CD4-positive, alpha-beta T cell (primary cell): ENCODE data around the gene SOX14. TPM values are rescaled to one million over a fixed set of nuclear protein-coding genes. Genes with fewer than 3 reads are reported as not detected.

Experiments used
- ATAC-seq: fragments of 200-7000 bp; cut with Tn5 transposase; one replicate; pipeline ENCODE4 v1.10.0; 2022; ENCODE audit warnings: mild to moderate bottlenecking; ENCODE audit not compliant: poor library complexity
- CTCF ChIA-PET: fragments of 350-600 bp; sonication (Branson Sonifier 250); formaldehyde crosslinking; loops from one replicate; lab custom pipeline; 2021; ENCODE audit warnings: antibody characterized with exemption, inconsistent platforms; lab: Charles Lee
- POLR2A ChIA-PET: fragments of 350-600 bp; sonication (Branson Sonifier 250); formaldehyde crosslinking; loops from one replicate; lab custom pipeline; 2021; ENCODE audit warnings: antibody characterized with exemption, inconsistent platforms; lab: Charles Lee
- DNase-seq, 14 experiments: peaks; one replicate each; pipeline ENCODE4 v3.0.0-alpha.2; 2013 to 2020; ENCODE audit warnings: mixed read lengths in 2 of 14
- H3K27ac ChIP-seq, 2 donors: one replicate each; pipeline versions ENCODE4 v1.5.1 to v1.7.0; 2013; ENCODE audit warnings: low read length in 2 of 2, low read depth in 1 of 2, mild to moderate bottlenecking in 1 of 2
- H3K27me3 ChIP-seq, 2 experiments: 1 replicate in 1 of 2; 2 replicates in 1 of 2; pipeline versions ENCODE4 v1.6.1 to v1.7.0; 2013; ENCODE audit warnings: low read length in 2 of 2, control low read depth in 1 of 2, mild to moderate bottlenecking in 1 of 2, moderate library complexity in 1 of 2; ENCODE audit not compliant: insufficient read depth in 2 of 2, control insufficient read depth in 1 of 2
- H3K36me3 ChIP-seq: one replicate; pipeline ENCODE4 v1.6.1; 2013; ENCODE audit warnings: low read length, control low read depth; ENCODE audit not compliant: insufficient read depth
- H3K4me1 ChIP-seq: one replicate; pipeline ENCODE4 v1.6.1; 2013; ENCODE audit warnings: low read length, control low read depth; ENCODE audit not compliant: insufficient read depth
- H3K4me3 ChIP-seq: one replicate; pipeline ENCODE4 v1.5.1; 2013; ENCODE audit warnings: mild to moderate bottlenecking, low read length, moderate library complexity
- H3K9me3 ChIP-seq, 2 experiments: 1 replicate in 1 of 2; 2 replicates in 1 of 2; pipeline versions ENCODE4 v1.6.1 to v1.7.0; 2013; ENCODE audit warnings: low read length in 2 of 2, mild to moderate bottlenecking in 2 of 2, control low read depth in 1 of 2, moderate library complexity in 1 of 2; ENCODE audit not compliant: control insufficient read depth in 1 of 2, insufficient read depth in 1 of 2
- H3K27ac Mint-ChIP-seq: one replicate; pipeline ENCODE4 v1.8.0; 2020; ENCODE audit warnings: mixed read lengths
- H3K27me3 Mint-ChIP-seq: one replicate; pipeline ENCODE4 v1.8.0; 2021; ENCODE audit warnings: mixed read lengths
- H3K36me3 Mint-ChIP-seq: one replicate; pipeline ENCODE4 v1.8.0; 2021; ENCODE audit warnings: low read depth, mixed read lengths
- H3K4me1 Mint-ChIP-seq: one replicate; pipeline ENCODE4 v1.8.0; 2021; ENCODE audit warnings: low read depth, mixed read lengths
- H3K4me3 Mint-ChIP-seq: one replicate; pipeline ENCODE4 v1.8.0; 2020; ENCODE audit warnings: mild to moderate bottlenecking, mixed read lengths
- H3K9me3 Mint-ChIP-seq: one replicate; pipeline ENCODE4 v1.8.0; 2020; ENCODE audit warnings: mixed read lengths
- intact Hi-C, 2 experiments: fragments of 100-400 bp; cut with DNase I in 1 of 2; cut with micrococcal nuclease in 1 of 2; formaldehyde crosslinking; loops; one replicate each; pipeline versions ENCODE4 v1.15.1 to v1.9.0; 2023 to 2025; cut with DNase I, micrococcal nuclease
- polyA plus RNA-seq, 2 donors: library from polyadenylated mRNA; unstranded; fragments of 120-200 nt; gene quantifications; one replicate each; pipeline ENCODE4 v1.2.1, GENCODE V29; 2013
- total RNA-seq, 174 experiments: library from RNA in 2 of 174; stranded (reverse) in 2 of 174; gene quantifications; one replicate each; pipeline ENCODE4 v1.2.3 and lab custom pipeline; 2021 to 2026
- TF ChIP-seq, protein P1 (sequence below): fragments of 200-600 bp; IDR thresholded peaks from one replicate; pipeline ENCODE4 v1.8.0; 2022; ENCODE audit warnings: antibody characterized with exemption, mild to moderate bottlenecking

SOX14 gene
- not detected for total RNA-seq
- not detected for polyA plus RNA-seq (2013, experiment 1 of 2)
- polyA plus RNA-seq (2013, experiment 2 of 2): not detected
- 0 to 0.06 (median 0) reads per million in 172 experiments for total RNA-seq (lab: John Stamatoyannopoulos, UW)

DNA sequence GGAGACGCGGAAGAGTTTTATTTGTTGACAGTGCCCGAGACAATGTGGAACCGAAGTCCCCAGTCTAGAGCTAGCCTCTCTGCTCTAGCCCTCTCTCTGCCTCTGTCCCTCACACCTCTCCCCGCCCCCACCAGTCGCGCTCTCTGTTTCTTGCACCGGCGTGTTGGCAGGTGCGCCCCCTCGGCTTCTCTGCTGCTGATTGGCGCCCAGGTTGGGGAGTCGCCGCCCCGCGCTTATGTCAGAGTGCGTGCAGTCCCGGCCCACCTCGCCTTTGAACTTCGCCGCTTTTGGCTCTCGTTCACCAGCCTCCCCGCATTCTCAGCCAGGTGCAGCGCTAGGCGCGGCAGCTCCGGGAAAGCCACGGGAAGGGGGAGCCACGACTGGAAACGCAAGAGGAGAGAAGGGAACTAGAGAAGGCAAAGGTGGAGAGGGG, at the start of gene SOX14:
Gene SOX14 (plus strand): TSS at position 315 of the 433 bp plus-strand sequence. CDS start 470 bp downstream, outside the sequence.
- H3K4me3 ChIP-seq: no peak within 1 kb of the TSS
- DNase-seq (no peak), ATAC-seq (no peak)
- H3K4me3 Mint-ChIP-seq: no peak within 1 kb of the TSS
- H3K36me3 ChIP-seq: no peaks in the 10 kb centered on the region
- no peak within 1 kb of the TSS for H3K27ac Mint-ChIP-seq
- POLR2A ChIA-PET: no interaction called here
- no peaks in the 10 kb centered on the region for H3K4me1 Mint-ChIP-seq
- CTCF ChIA-PET: no interaction called here
- peaks cover 83% of the 10 kb centered on the region for H3K27me3 Mint-ChIP-seq
- no peaks in the 10 kb centered on the region for H3K9me3 Mint-ChIP-seq
- TF ChIP-seq, protein P1, sequence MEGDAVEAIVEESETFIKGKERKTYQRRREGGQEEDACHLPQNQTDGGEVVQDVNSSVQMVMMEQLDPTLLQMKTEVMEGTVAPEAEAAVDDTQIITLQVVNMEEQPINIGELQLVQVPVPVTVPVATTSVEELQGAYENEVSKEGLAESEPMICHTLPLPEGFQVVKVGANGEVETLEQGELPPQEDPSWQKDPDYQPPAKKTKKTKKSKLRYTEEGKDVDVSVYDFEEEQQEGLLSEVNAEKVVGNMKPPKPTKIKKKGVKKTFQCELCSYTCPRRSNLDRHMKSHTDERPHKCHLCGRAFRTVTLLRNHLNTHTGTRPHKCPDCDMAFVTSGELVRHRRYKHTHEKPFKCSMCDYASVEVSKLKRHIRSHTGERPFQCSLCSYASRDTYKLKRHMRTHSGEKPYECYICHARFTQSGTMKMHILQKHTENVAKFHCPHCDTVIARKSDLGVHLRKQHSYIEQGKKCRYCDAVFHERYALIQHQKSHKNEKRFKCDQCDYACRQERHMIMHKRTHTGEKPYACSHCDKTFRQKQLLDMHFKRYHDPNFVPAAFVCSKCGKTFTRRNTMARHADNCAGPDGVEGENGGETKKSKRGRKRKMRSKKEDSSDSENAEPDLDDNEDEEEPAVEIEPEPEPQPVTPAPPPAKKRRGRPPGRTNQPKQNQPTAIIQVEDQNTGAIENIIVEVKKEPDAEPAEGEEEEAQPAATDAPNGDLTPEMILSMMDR: no peak
- H3K4me1 ChIP-seq: no peaks in the 10 kb centered on the region
- intact Hi-C loops: no loop called here
- H3K27ac ChIP-seq: no peak within 1 kb of the TSS
- peaks cover 72 to 86% of the 10 kb centered on the region in 2 experiments for H3K27me3 ChIP-seq
- H3K36me3 Mint-ChIP-seq: no peaks in the 10 kb centered on the region
- peaks cover 0 to 70% of the 10 kb centered on the region in 2 experiments for H3K9me3 ChIP-seq

DNA sequence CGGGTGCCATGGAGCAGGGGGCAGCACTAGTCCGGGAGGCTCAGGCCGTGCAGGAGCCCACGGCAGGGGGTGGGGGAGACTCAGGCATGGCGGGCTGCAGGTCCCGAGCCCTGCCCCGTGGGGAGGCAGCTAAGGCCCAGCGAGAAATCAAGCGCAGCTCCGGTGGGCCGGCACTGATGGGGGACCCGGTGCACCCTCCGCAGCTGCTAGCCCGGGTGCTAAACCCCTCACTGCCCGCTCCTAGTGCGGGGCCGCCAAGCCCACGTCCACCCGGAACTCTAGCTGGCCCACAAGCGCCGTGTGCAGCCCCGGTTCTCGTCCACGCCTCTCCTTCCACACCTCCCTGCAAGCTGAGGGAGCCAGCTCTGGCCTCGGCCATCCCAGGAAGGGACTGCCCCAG, 49.6 kb upstream of the SOX14 start:
- intact Hi-C loops: no loop called here
- Histone ChIP-seq H3K36me3 (no peaks in the 10 kb centered on the region), H3K4me1 (no peaks in the 10 kb centered on the region), H3K27me3 (no peaks in the 10 kb centered on the region), H3K4me3 (no peak overlapping the region), H3K9me3 (peaks cover 0 to 8% of the 10 kb centered on the region in 2 experiments), H3K27ac (no peak overlapping the region)
- H3K36me3 Mint-ChIP-seq: no peaks in the 10 kb centered on the region
- ChIA-PET CTCF (no interaction called here), POLR2A (no interaction called here)
- DNase-seq (peak in 1 of 14 experiments; percentile 5), ATAC-seq (no peak)
- TF ChIP-seq, protein P1: no peak
- H3K9me3 Mint-ChIP-seq: peaks cover 19% of the 10 kb centered on the region
- H3K27ac Mint-ChIP-seq: no peak overlapping the region
- H3K4me1 Mint-ChIP-seq: no peaks in the 10 kb centered on the region
- H3K4me3 Mint-ChIP-seq: no peak overlapping the region
- H3K27me3 Mint-ChIP-seq: no peaks in the 10 kb centered on the region

DNA sequence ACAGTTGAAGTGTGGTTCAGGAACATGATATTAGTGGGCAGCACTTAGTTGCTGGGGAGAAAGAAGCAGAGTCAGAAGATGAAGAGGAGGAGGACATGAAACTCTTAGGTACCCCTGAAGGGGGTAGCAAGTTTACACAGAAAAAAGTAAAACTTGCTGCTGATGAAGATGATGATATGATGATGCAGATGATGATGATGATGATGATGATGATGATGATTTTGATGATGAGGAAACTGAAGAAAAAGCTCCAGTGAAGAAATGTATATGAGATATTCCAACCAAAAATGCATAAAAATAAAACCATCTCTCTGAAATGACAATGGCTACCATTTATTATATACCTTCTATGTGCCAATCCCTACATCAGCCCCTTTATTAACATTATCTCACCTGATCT, 39.9 kb upstream of the SOX14 start:
- Mint-ChIP-seq H3K9me3 (peaks cover 11% of the 10 kb centered on the region), H3K36me3 (no peaks in the 10 kb centered on the region), H3K4me1 (no peaks in the 10 kb centered on the region), H3K27ac (no peak overlapping the region), H3K27me3 (no peaks in the 10 kb centered on the region), H3K4me3 (no peak overlapping the region)
- CTCF ChIA-PET: no interaction called here
- intact Hi-C loops: no loop called here
- Histone ChIP-seq H3K27ac (no peak overlapping the region), H3K27me3 (peaks cover 0 to 2% of the 10 kb centered on the region in 2 experiments), H3K4me1 (no peaks in the 10 kb centered on the region), H3K4me3 (no peak overlapping the region), H3K36me3 (no peaks in the 10 kb centered on the region), H3K9me3 (peaks cover 0 to 4% of the 10 kb centered on the region in 2 experiments)
- no peak for DNase-seq
- TF ChIP-seq, protein P1: no peak
- ATAC-seq: no peak
- POLR2A ChIA-PET: no interaction called here
